ENCODE results near the gene PCDH9.

The PCDH9 gene

DNA sequence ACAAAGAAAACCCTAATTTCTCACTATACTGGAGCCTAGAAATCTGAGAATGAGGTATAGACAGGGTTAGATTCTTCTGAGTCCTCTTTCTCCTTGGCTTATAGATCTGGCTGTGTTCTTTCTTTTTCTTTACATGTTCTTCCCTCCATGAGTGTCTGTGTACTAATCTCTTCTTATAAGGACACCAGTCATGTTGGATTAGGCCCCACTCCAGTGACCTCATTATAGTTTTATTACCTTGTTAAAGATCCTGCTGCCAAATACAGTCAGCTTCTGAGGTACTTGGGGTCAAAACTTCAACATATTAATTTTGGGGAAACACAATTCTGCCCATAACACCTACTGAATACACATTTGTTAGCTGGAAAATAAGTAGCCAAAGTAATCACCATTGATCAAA is 302.6 kb downstream of the PCDH9 start:
- Histone ChIP-seq H4K20me1 (ENCODE audit: low read depth, low read length) (no peaks in the 10 kb centered on the region), H3F3A (ENCODE audit: insufficient read depth) (0 out of 2 replicates have a peak, but pooled peaks cover 3% of the 10 kb centered on the region), H3K4me3 (ENCODE audit: insufficient read depth, low read length, poor library complexity, severe bottlenecking) (no peak overlapping the region), H3K27me3 (ENCODE audit: low read length) (no peaks in the 10 kb centered on the region), H3K4me2 (ENCODE audit: low read depth, low read length, poor library complexity, severe bottlenecking) (no peak overlapping the region), H3K9me2 (replicated peaks; ENCODE audit: insufficient read depth, low read length) (no peaks in the 10 kb centered on the region), H3K79me2 (ENCODE audit: insufficient read depth, low read length) (no peaks in the 10 kb centered on the region), H3K27ac (ENCODE audit: low read depth, low read length) (no peak overlapping the region), H3K9ac (ENCODE audit: low read length) (no peak overlapping the region), H3K36me3 (ENCODE audit: low read length) (no peaks in the 10 kb centered on the region), H3K9me3 (ENCODE audit: insufficient read depth, low read length) (no peaks in the 10 kb centered on the region), H2AFZ (ENCODE audit: low read depth, low read length, severe bottlenecking) (no peak overlapping the region)
- TF ChIP-seq, protein P1, sequence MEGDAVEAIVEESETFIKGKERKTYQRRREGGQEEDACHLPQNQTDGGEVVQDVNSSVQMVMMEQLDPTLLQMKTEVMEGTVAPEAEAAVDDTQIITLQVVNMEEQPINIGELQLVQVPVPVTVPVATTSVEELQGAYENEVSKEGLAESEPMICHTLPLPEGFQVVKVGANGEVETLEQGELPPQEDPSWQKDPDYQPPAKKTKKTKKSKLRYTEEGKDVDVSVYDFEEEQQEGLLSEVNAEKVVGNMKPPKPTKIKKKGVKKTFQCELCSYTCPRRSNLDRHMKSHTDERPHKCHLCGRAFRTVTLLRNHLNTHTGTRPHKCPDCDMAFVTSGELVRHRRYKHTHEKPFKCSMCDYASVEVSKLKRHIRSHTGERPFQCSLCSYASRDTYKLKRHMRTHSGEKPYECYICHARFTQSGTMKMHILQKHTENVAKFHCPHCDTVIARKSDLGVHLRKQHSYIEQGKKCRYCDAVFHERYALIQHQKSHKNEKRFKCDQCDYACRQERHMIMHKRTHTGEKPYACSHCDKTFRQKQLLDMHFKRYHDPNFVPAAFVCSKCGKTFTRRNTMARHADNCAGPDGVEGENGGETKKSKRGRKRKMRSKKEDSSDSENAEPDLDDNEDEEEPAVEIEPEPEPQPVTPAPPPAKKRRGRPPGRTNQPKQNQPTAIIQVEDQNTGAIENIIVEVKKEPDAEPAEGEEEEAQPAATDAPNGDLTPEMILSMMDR (IDR thresholded peaks at IDR 0.05; ENCODE audit: insufficient read depth, low read length, poor library complexity, severe bottlenecking), result no peak
- no peak for TF ChIP-seq EZH2phosphoT487 (conservative IDR thresholded peaks at IDR 0.05; ENCODE audit: low read length)

DNA sequence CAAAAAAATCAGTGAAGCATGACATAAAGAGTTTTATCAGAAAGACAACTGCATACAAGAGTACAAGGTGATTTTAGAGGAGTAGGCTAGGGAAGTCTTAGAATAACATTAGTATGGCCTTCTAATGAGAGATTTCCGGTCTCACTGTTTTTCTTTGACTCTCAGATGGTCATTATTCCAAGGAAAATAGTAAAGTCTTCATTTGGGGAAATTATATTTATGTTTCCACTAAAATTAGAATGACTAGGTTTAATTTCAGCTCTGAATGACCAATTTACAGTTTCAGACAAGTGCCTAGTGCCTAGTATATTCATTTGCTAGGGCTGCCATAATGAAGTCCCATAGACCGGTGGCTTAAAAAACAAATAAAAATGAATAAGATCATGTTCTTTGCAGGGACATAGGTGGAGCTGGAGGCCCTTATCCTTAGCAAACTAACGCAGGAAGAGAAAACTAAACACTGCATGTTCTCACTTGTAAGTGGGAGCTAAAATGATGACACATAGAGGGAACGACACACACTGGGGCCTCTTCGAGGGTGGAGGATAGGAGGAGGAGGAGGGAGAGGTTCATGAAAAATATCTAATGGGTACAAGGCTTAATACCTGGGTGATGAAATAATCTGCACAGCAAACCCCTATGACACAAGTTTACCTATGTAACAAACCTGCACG is 303.1 kb downstream of the PCDH9 start:
- no peaks in the 10 kb centered on the region for H3K79me2 ChIP-seq (ENCODE audit: insufficient read depth, low read length)
- H3K9ac ChIP-seq (ENCODE audit: low read length), result no peak overlapping the region
- H3K36me3 ChIP-seq (ENCODE audit: low read length), result no peaks in the 10 kb centered on the region
- H3K9me2 ChIP-seq (replicated peaks; ENCODE audit: insufficient read depth, low read length), result no peaks in the 10 kb centered on the region
- no peak overlapping the region for H3K4me2 ChIP-seq (ENCODE audit: low read depth, low read length, poor library complexity, severe bottlenecking)
- H3K27me3 ChIP-seq (ENCODE audit: low read length), result no peaks in the 10 kb centered on the region
- 0 out of 2 replicates have a peak, but pooled peaks cover 3% of the 10 kb centered on the region for H3F3A ChIP-seq (ENCODE audit: insufficient read depth)
- H4K20me1 ChIP-seq (ENCODE audit: low read depth, low read length), result no peaks in the 10 kb centered on the region
- no peak overlapping the region for H3K4me3 ChIP-seq (ENCODE audit: insufficient read depth, low read length, poor library complexity, severe bottlenecking)
- H2AFZ ChIP-seq (ENCODE audit: low read depth, low read length, severe bottlenecking), result peak overlapping the region; percentile 52
- TF ChIP-seq, protein P1 (IDR thresholded peaks at IDR 0.05; ENCODE audit: insufficient read depth, low read length, poor library complexity, severe bottlenecking), result no peak
- TF ChIP-seq EZH2phosphoT487 (conservative IDR thresholded peaks at IDR 0.05; ENCODE audit: low read length), result no peak
- no peak overlapping the region for H3K27ac ChIP-seq (ENCODE audit: low read depth, low read length)
- no peaks in the 10 kb centered on the region for H3K9me3 ChIP-seq (ENCODE audit: insufficient read depth, low read length)

DNA sequence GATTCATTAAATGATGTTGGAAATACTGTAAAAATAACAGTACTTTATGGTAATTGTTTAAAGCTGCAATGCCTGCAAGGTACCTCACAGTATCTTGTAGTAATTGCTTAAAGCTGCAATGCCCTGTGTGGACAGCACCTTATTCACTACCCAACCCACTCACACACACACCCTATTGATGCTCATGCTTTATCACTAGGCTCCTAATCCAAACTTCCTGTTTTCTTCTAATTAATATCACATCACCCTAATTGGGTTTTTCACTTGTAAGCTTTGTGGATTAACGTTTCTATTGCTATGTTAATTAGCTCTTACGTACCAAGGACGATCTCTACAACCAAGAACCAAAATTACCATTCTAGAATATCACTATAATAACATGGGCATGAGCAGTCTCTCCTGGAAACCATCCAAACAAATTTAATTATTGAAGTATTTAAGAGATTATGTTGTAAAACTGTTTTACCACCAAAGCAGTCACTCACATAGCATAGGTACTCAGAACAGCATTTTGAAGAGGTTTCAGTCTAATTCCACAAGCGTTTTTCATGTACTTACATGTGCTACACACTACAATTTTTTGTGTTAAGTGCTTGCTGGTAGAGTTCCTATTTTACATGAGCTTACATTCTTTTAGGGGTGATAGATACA is 303.8 kb downstream of the PCDH9 start:
- Histone ChIP-seq H3K36me3 (ENCODE audit: low read length) (no peaks in the 10 kb centered on the region), H3K27me3 (ENCODE audit: low read length) (no peaks in the 10 kb centered on the region), H3K27ac (ENCODE audit: low read depth, low read length) (no peak overlapping the region), H3K9me3 (ENCODE audit: insufficient read depth, low read length) (no peaks in the 10 kb centered on the region), H2AFZ (ENCODE audit: low read depth, low read length, severe bottlenecking) (peak overlapping the region; percentile 52), H4K20me1 (ENCODE audit: low read depth, low read length) (no peaks in the 10 kb centered on the region), H3K9me2 (replicated peaks; ENCODE audit: insufficient read depth, low read length) (no peaks in the 10 kb centered on the region), H3K4me2 (ENCODE audit: low read depth, low read length, poor library complexity, severe bottlenecking) (peak overlapping the region; percentile 67), H3K79me2 (ENCODE audit: insufficient read depth, low read length) (no peaks in the 10 kb centered on the region), H3K9ac (ENCODE audit: low read length) (no peak overlapping the region), H3K4me3 (ENCODE audit: insufficient read depth, low read length, poor library complexity, severe bottlenecking) (no peak overlapping the region), H3F3A (ENCODE audit: insufficient read depth) (0 out of 2 replicates have a peak, but pooled peaks cover 2% of the 10 kb centered on the region)
- TF ChIP-seq EZH2phosphoT487 (conservative IDR thresholded peaks at IDR 0.05; ENCODE audit: low read length), result no peak

DNA sequence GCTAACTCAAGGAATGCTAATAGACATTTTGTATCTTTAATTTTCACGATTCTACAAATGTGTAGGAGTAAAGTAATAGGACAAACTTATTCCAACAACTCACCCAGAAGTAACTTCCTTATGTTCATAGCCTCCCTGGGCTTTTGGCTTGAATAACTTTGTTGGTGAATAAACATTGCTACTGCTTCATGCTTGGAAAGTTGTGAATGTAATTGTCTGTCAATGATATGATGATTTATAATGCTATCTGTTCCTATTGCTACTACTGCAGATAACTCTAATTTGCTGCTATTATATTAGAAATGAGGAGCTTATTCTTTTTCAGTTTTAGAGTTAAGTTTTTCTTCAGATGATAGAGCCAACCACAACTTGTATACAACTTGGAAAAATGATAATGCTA is 307.7 kb downstream of the PCDH9 start:
- no peak overlapping the region for H3K4me2 ChIP-seq (ENCODE audit: low read depth, low read length, poor library complexity, severe bottlenecking)
- peaks cover 9% of the 10 kb centered on the region for H3K9me3 ChIP-seq (ENCODE audit: insufficient read depth, low read length)
- H4K20me1 ChIP-seq (ENCODE audit: low read depth, low read length), result no peaks in the 10 kb centered on the region
- H3K36me3 ChIP-seq (ENCODE audit: low read length), result no peaks in the 10 kb centered on the region; the same call in 1 of the 2 replicates
- H3K9ac ChIP-seq (ENCODE audit: low read length), result no peak overlapping the region
- H3K79me2 ChIP-seq (ENCODE audit: insufficient read depth, low read length), result no peaks in the 10 kb centered on the region
- no peak overlapping the region for H3K4me3 ChIP-seq (ENCODE audit: insufficient read depth, low read length, poor library complexity, severe bottlenecking)
- TF ChIP-seq EZH2phosphoT487 (conservative IDR thresholded peaks at IDR 0.05; ENCODE audit: low read length), result no peak
- TF ChIP-seq, protein P1 (IDR thresholded peaks at IDR 0.05; ENCODE audit: insufficient read depth, low read length, poor library complexity, severe bottlenecking), result no peak
- no peak overlapping the region for H2AFZ ChIP-seq (ENCODE audit: low read depth, low read length, severe bottlenecking)
- no peak overlapping the region for H3K27ac ChIP-seq (ENCODE audit: low read depth, low read length)
- H3F3A ChIP-seq (ENCODE audit: insufficient read depth), result no peaks in the 10 kb centered on the region
- H3K27me3 ChIP-seq (ENCODE audit: low read length), result no peaks in the 10 kb centered on the region
- H3K9me2 ChIP-seq (replicated peaks; ENCODE audit: insufficient read depth, low read length), result no peaks in the 10 kb centered on the region

Data from SU-DHL-6 (cell line).